ENCODE data around the gene GADL1. TPM values are rescaled to one million over a fixed set of nuclear protein-coding genes. Genes with fewer than 3 reads are reported as not detected.

The GADL1 gene
- total RNA-seq, 1 donor: 0.18 TPM

GRCh38 chr3:30677347-30677685 is 217.1 kb downstream of the GADL1 start:
- no peak for DNase-seq (ENCODE audit: low read depth)
- no peak overlapping the region for H3K4me3 ChIP-seq (ENCODE audit: low read depth, low read length)
- no peak for TF ChIP-seq CTCF (IDR thresholded peaks at IDR 0.05; ENCODE audit: insufficient read depth, low read length)

- DNase-seq (ENCODE audit: low read depth): no peak
- H3K4me3 ChIP-seq (ENCODE audit: low read depth, low read length): no peak overlapping the region
- TF ChIP-seq CTCF (IDR thresholded peaks at IDR 0.05; ENCODE audit: insufficient read depth, low read length): no peak
Observed at GRCh38 chr3:30676424-30677346, 217.8 kb downstream of the GADL1 start.
